ENCODE results near the gene LDLRAD1.
"Not testable (repeated sequence)": the region's sequence is repeated elsewhere in the genome, so short reads cannot be mapped to it uniquely, and the experiment has no call there.

The LDLRAD1 gene

DNA sequence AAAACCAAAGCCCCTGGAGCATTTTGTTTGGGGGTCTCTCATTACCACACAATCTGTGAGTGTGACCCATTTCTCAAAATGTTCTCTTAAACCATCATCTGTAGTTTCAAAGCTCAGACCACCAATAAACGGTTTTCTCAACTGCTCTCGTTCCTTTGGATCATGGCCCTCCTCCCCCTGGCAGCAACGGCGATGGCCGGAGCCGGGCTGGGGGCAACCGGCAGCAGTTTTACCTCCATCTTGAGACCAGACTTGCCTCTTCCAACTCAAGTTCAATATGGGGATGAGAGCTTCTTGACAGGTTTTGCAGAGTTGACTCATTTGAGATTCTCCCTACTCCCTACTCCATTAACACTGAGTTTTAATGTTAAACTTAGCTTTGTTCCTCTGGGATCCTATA lies 42.1 kb downstream of the LDLRAD1 start:
- DNase-seq (ENCODE audit: insufficient read length, low spot score) (no peak), FAIRE-seq (no peak)
- TF ChIP-seq, protein P1, sequence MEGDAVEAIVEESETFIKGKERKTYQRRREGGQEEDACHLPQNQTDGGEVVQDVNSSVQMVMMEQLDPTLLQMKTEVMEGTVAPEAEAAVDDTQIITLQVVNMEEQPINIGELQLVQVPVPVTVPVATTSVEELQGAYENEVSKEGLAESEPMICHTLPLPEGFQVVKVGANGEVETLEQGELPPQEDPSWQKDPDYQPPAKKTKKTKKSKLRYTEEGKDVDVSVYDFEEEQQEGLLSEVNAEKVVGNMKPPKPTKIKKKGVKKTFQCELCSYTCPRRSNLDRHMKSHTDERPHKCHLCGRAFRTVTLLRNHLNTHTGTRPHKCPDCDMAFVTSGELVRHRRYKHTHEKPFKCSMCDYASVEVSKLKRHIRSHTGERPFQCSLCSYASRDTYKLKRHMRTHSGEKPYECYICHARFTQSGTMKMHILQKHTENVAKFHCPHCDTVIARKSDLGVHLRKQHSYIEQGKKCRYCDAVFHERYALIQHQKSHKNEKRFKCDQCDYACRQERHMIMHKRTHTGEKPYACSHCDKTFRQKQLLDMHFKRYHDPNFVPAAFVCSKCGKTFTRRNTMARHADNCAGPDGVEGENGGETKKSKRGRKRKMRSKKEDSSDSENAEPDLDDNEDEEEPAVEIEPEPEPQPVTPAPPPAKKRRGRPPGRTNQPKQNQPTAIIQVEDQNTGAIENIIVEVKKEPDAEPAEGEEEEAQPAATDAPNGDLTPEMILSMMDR (IDR thresholded peaks at IDR 0.05; ENCODE audit: insufficient read depth, missing control alignments): no peak

DNA sequence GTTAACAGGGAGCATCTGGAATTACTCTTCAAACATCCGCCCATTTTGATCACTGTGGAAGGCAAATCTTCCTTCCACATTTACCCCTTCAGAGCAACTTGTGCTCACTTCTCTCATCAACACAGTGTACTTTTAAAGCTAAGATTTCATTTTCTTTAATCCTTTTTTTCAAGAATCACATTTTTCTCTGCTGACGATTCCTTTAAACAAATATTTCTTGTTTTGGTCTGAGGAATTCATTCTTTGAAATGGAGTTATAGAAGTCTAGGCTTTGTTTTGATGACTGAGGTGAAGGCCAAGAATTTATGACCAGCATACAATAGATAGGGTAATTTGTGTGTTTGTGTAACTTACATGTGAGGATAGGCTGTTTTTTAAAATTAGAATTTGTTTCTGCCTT lies 46.3 kb downstream of the LDLRAD1 start:
- TF ChIP-seq, protein P1 (IDR thresholded peaks at IDR 0.05; ENCODE audit: insufficient read depth, missing control alignments): no peak
- no peak for DNase-seq (ENCODE audit: insufficient read length, low spot score)
- no peak for FAIRE-seq

DNA sequence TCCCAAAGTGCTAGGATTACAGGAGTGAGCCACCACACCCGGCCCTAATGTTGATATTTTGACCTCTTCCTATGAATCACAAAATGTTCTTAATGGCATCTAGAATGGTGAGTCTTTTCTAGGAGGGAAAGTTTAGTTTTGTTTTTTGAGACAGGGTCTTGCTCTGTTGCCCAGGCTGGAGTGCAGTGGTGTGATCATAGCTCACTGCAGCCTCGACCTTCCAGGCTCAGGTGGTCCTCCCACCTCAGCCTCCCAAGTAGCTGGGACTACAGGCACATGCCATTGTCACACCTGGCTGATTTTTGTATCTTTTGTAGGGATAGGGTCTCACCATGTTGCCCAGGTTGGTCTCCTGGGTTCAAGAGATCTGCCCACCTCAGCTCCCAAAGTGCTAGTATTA lies 48.7 kb downstream of the LDLRAD1 start:
- FAIRE-seq; DNase-seq (ENCODE audit: insufficient read length, low spot score): not testable (repeated sequence)

DNA sequence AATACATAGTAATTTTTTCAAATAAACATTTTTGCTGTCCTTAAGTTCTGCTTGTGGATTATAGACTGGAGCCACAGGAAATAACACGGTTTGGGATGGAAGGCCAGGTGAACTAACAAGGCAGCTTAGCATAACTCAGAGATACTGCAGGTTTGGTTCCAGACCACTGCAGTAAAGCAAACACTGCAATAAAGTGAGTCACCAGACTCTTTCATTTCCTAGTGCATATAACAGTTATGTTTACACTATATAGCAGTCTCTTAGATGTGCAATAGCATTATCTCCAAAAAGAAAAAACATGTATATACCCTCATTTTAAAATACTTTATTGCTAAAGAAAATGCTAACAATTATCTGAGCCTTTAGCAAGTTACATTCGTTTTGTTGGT lies 49.9 kb downstream of the LDLRAD1 start:
- FAIRE-seq: no peak
- DNase-seq (ENCODE audit: insufficient read length, low spot score): no peak
- TF ChIP-seq, protein P1 (IDR thresholded peaks at IDR 0.05; ENCODE audit: insufficient read depth, missing control alignments): no peak

DNA sequence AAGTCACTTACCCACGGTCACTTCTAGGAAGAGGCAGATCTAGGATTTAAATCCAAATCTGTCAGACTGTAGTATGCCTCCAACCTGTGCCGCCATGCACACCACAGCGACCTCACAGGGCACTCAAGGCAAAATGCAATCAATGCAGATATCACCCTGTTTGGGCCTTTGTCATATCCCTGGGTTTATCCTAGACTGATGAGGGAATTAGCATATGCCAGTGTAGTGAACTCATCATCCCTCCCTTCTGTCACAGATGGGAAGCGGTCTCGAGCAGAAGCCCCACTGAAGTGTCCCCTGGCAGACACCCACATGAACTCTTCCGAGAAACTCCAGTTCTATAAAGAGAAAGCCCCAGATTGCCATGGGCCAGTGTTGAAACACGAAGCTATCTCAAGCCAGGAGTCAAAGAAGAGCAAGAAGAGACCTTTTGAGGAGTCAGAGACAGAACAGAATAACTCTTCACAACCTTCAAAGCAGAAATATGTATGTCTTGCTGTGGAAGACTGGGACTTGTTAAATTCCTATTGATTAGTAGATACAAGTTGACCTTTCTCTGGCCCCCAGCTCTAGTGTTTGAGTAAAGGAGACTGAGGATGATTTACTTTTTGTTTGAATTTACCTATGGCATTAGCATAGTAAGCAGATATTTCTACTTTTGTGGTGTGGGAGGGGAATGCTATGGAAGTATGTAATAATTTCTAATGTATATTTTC lies 50.4 kb downstream of the LDLRAD1 start:
- FAIRE-seq (no peak), DNase-seq (ENCODE audit: insufficient read length, low spot score) (no peak)
- TF ChIP-seq, protein P1 (IDR thresholded peaks at IDR 0.05; ENCODE audit: insufficient read depth, missing control alignments): no peak

DNA sequence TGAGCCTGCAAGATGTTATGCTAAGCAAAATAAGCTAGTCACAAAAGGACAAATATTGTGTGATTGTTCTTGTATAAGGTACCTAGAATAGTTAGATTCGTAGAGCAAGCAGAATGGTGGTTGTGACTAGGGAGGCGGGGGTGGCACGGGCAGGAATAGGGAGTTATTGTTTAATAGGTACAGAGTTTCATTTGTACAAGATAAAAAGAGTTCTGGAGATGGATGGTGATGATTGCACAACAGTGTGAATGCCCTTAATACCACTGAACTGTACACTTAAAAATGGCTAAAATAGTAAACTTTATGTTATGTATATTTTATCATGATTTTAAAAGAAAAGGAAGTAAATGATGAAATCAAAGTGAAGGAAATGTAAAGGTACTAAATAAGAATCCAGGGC lies 51.2 kb downstream of the LDLRAD1 start:
- DNase-seq (ENCODE audit: insufficient read length, low spot score) (no peak), FAIRE-seq (no peak)
- TF ChIP-seq, protein P1 (IDR thresholded peaks at IDR 0.05; ENCODE audit: insufficient read depth, missing control alignments): no peak

DNA sequence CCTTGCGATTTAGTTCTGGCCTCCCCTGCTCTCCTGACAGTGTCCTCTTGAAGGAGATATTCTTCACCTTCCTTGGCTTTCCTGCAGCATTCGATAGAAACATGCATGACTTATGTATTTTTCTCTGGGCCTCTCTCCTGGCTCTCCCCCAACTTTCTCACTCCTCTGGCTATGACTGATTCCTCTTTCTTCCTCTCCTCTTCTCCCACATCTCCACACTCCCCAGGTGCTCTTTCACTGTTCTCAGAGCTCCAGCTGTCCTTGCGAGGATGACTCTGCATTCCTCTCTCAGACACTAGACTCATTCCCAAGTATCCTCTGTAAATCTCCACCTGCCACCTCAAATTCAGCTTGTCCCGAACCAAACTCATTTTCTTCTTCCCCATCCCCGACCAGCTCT lies 53.9 kb downstream of the LDLRAD1 start:
- DNase-seq (ENCODE audit: insufficient read length, low spot score): no peak
- no peak for FAIRE-seq
- TF ChIP-seq, protein P1 (IDR thresholded peaks at IDR 0.05; ENCODE audit: insufficient read depth, missing control alignments): no peak

DNA sequence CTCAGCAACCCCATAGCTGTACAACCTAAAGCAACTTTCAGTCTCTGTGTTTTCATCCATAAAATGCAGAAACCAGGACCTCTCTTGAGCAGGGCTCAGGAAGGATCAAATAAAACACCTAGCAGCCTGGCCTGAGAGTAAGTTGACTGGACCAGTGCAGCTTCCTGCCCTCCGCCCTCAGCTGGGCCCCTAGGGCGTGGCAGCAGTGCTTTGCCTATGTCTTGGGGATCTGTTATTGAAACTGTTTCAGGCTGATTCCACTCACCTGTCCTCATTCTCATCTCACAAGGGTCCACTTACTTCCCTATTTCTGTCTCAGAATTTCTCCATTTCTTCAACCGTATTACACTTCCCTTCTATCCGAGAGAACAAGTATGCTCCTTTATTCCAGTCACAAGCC lies 54.5 kb downstream of the LDLRAD1 start:
- TF ChIP-seq, protein P1 (IDR thresholded peaks at IDR 0.05; ENCODE audit: insufficient read depth, missing control alignments): no peak
- FAIRE-seq (no peak), DNase-seq (ENCODE audit: insufficient read length, low spot score) (no peak)
